Activated B cell treated with CpG ODN at 0.5 μM for 24 hours (primary cell): ENCODE measurements around the gene SEPTIN8. TPM values are rescaled to one million over a fixed set of nuclear protein-coding genes. Genes with fewer than 3 reads are reported as not detected.

Source experiments
- ATAC-seq: fragments of 200-7000 bp; cut with Tn5 transposase; one replicate; pipeline ENCODE4 v1.10.0; 2021; ENCODE audit warnings: low read depth, mild to moderate bottlenecking, moderate library complexity
- CTCF ChIA-PET: fragments of 350-600 bp; sonication (Branson Sonifier 250); formaldehyde crosslinking; loops from one replicate; lab custom pipeline; 2021; ENCODE audit warnings: antibody characterized with exemption; lab: Charles Lee
- POLR2A ChIA-PET: fragments of 350-600 bp; sonication (Branson Sonifier 250); formaldehyde crosslinking; loops from one replicate; lab custom pipeline; 2021; ENCODE audit warnings: antibody characterized with exemption; lab: Charles Lee
- DNase-seq: peaks from one replicate; pipeline ENCODE4 v3.0.0; 2022
- H3K27ac Mint-ChIP-seq: one replicate; pipeline ENCODE4 v1.8.0; 2020; ENCODE audit warnings: mixed read lengths
- H3K27me3 Mint-ChIP-seq: one replicate; pipeline ENCODE4 v1.8.0; 2021; ENCODE audit warnings: mixed read lengths
- H3K36me3 Mint-ChIP-seq: one replicate; pipeline ENCODE4 v1.8.0; 2021; ENCODE audit warnings: low read depth, mixed read lengths
- H3K4me1 Mint-ChIP-seq: one replicate; pipeline ENCODE4 v1.8.0; 2021; ENCODE audit warnings: mixed read lengths
- H3K4me3 Mint-ChIP-seq: one replicate; pipeline ENCODE4 v1.8.0; 2020; ENCODE audit warnings: mild to moderate bottlenecking, mixed read lengths
- H3K9me3 Mint-ChIP-seq: one replicate; pipeline ENCODE4 v1.8.0; 2020; ENCODE audit warnings: mixed read lengths
- intact Hi-C: fragments of 100-400 bp; cut with micrococcal nuclease; formaldehyde crosslinking; loops from one replicate; pipeline ENCODE4 v1.15.1; 2024
- total RNA-seq: library from RNA; stranded (reverse); gene quantifications from 2 replicates; pipeline ENCODE4 v1.2.3, GENCODE V29; 2022
- TF ChIP-seq, protein P1 (sequence below): fragments of 200-600 bp; IDR thresholded peaks from one replicate; pipeline ENCODE4 v1.8.0; 2022; ENCODE audit warnings: antibody characterized with exemption, mild to moderate bottlenecking

The SEPTIN8 gene
- total RNA-seq, 1 donor from 2014 or later, result 7.3 TPM

DNA sequence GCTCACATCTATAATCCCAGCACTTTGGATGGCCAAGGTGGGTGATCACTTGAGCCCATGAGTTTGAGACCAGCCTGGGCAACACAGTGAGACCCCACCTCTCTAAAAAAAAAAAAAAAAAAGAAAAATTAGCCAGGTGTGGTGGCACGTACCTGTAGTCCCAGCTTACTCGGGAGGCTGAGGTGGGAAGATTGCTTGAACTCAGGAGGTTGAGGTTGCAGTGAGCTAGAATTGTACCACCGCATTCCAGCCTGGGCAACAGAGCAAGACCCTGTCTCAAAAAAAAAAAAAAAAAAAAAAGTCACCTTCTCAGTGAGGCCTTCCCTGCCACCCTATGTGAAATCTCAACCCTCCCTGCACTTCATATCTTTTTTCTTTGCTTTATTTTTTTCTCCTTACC lies 14.0 kb upstream of the SEPTIN8 start:
- ATAC-seq (no peak), DNase-seq (no peak)
- Mint-ChIP-seq H3K27ac (no peak overlapping the region), H3K9me3 (no peaks in the 10 kb centered on the region), H3K27me3 (peaks cover 21% of the 10 kb centered on the region), H3K4me1 (no peaks in the 10 kb centered on the region), H3K4me3 (no peak overlapping the region), H3K36me3 (no peaks in the 10 kb centered on the region)
- TF ChIP-seq, protein P1, sequence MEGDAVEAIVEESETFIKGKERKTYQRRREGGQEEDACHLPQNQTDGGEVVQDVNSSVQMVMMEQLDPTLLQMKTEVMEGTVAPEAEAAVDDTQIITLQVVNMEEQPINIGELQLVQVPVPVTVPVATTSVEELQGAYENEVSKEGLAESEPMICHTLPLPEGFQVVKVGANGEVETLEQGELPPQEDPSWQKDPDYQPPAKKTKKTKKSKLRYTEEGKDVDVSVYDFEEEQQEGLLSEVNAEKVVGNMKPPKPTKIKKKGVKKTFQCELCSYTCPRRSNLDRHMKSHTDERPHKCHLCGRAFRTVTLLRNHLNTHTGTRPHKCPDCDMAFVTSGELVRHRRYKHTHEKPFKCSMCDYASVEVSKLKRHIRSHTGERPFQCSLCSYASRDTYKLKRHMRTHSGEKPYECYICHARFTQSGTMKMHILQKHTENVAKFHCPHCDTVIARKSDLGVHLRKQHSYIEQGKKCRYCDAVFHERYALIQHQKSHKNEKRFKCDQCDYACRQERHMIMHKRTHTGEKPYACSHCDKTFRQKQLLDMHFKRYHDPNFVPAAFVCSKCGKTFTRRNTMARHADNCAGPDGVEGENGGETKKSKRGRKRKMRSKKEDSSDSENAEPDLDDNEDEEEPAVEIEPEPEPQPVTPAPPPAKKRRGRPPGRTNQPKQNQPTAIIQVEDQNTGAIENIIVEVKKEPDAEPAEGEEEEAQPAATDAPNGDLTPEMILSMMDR, result no peak
- ChIA-PET POLR2A (no interaction called here), CTCF (no interaction called here)
- intact Hi-C loops, result no loop called here

DNA sequence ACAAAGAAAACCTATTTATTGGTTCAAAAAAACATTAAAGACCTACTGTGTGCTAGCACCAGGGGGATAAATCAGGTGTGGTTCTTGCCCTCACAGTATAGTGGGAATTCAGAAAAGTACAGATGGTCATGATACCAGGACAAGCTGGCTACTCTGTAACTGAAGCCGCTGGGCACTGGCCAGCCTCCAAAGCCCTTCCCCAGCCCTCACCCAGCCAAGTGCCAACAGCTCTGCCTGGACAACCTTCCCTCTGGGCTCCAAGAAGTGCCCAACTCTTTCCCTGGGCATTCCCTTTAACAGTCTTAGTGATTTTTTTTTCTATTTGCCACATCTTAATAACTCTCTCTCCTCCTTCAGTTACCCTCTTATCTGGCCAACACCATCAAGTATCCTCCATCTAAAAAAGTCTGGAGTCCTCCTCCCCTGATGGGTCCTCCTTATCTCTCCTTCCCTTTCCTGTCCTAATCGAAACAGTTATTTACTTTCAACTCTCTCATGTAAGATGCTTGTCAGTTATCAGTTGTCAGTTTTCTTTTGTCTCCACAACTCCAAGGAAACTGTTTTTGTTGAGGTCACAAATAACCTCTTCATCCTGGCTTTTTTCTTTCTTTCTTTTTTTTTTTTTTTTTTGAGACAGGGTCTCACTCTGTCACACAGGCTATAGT lies 13.3 kb upstream of the SEPTIN8 start:
- H3K9me3 Mint-ChIP-seq, result no peaks in the 10 kb centered on the region
- POLR2A ChIA-PET, result interaction anchor here (0.6 kb wide), 1 partner anchor 34 kb away, joined by 5 read pairs; no protein-coding TSS in a partner anchor
- intact Hi-C loops, result no loop called here

DNA sequence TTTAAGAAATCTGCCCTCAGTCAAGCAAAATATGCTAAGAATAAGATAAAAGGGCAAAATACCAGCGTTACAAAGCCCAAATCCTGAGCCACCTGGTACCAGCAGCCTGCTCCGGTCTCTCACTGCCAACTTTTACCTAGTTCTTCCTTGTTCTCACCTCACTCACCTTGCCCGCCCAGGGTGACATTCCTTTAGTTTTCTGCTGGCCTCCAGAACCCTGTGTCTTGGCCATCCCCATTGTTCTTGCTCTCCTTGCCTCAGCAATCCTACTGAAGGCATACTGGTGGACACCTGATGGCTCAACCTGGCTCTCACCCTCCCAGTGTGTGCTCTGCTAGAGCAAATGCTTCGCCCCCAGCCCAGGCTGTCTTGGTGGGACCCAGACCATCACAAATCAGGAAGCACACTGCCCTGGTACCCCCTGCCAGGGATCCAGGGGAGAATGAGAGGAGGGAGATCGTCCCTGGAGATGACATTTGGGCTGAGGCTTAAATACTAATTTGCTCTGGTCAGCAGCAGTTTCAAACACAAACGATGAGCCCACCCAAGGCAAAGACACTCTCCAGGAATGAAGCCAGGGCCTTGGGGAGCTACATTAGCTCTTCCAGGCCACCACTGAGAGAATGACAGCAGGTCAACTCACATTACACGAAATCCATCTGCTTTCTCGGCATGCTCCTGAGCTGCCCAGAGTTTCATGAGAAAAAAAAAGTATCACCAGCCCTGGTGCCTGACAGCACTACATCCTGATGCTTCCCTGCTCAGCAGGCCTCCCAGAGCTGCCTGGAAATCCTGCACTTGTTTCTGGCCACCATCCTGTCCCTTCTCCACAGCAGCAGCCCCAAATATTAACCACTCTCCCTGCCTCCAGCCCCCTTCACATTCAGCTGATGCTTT lies 12.2 kb upstream of the SEPTIN8 start:
- intact Hi-C loops, result no loop called here
- Mint-ChIP-seq H3K27ac (no peak overlapping the region), H3K4me3 (no peak overlapping the region), H3K9me3 (no peaks in the 10 kb centered on the region), H3K27me3 (peaks cover 25% of the 10 kb centered on the region), H3K4me1 (no peaks in the 10 kb centered on the region), H3K36me3 (no peaks in the 10 kb centered on the region)
- ChIA-PET CTCF (interaction anchor here (0.7 kb wide), 1 partner anchor 169 kb away, joined by 3 read pairs; no protein-coding TSS in a partner anchor), POLR2A (interaction anchor here (0.6 kb wide), 1 partner anchor 35 kb away, joined by 5 read pairs; no protein-coding TSS in a partner anchor)
- ATAC-seq (no peak), DNase-seq (no peak)
- TF ChIP-seq, protein P1, result no peak

More for the DNA sequence above, 13.3 kb upstream of the SEPTIN8 start:
- no peak overlapping the region for H3K4me3 Mint-ChIP-seq
- ATAC-seq (no peak), DNase-seq (no peak)
- no peaks in the 10 kb centered on the region for H3K4me1 Mint-ChIP-seq
- no peaks in the 10 kb centered on the region for H3K36me3 Mint-ChIP-seq
- peaks cover 22% of the 10 kb centered on the region for H3K27me3 Mint-ChIP-seq
- TF ChIP-seq, protein P1, result no peak
- no peak overlapping the region for H3K27ac Mint-ChIP-seq
- CTCF ChIA-PET, result interaction anchor here (0.7 kb wide), 1 partner anchor 168 kb away, joined by 3 read pairs; no protein-coding TSS in a partner anchor

DNA sequence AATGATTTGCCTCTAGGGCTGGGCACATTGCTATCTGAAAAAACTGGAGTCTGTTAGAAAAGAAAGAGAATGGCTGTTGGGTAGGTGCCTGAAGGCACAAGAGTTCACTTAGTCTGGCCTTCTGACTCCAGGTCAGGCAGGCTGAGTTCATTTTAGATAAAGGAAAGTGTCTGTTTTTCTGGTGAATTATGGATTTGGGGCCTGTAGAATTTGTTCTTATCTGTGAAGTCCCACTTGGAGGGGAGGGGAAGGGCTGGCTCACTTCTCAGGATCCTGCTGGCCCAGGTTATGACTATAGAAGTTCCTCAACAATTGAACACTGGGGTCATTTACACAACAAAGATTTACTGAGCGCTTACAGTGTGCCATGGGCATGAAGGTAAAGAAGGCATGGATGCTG lies 11.5 kb upstream of the SEPTIN8 start:
- Mint-ChIP-seq H3K36me3 (no peaks in the 10 kb centered on the region), H3K4me3 (no peak overlapping the region), H3K9me3 (no peaks in the 10 kb centered on the region), H3K4me1 (no peaks in the 10 kb centered on the region), H3K27ac (no peak overlapping the region), H3K27me3 (peaks cover 24% of the 10 kb centered on the region)
- DNase-seq (no peak), ATAC-seq (no peak)
- ChIA-PET POLR2A (no interaction called here), CTCF (no interaction called here)
- intact Hi-C loops, result no loop called here
- TF ChIP-seq, protein P1, result no peak

DNA sequence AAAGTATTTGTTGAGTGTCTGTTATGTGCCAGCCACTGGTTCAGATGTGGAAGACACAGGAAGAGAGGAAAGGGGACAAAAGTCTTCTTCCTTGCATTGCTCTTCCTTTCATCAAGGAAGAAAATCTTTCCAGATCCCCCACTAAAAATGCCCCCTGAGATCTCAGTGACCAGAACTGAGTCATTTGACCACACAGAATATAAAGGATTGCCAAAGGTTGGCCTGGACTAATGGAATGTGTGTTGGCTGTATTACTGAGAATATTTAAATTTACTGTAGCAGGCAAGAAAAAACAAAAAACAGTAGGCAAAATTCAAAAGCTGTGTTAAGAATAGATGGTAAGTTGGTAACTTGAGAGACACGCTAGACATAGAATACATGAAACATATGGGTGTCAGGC lies 10.0 kb upstream of the SEPTIN8 start:
- Mint-ChIP-seq H3K27me3 (peaks cover 28% of the 10 kb centered on the region), H3K27ac (no peak overlapping the region), H3K9me3 (no peaks in the 10 kb centered on the region), H3K4me3 (no peak overlapping the region), H3K36me3 (no peaks in the 10 kb centered on the region), H3K4me1 (no peaks in the 10 kb centered on the region)
- DNase-seq (no peak), ATAC-seq (no peak)
- intact Hi-C loops, result no loop called here
- CTCF ChIA-PET, result no interaction called here
- TF ChIP-seq, protein P1, result no peak
- POLR2A ChIA-PET, result no interaction called here
